NCI-H82 treated with DMSO at 0.1 percent for 48 hours (cell line): ENCODE data around the gene AVPI1.
"Not testable (repeated sequence)": the region's sequence is repeated elsewhere in the genome, so short reads cannot be mapped to it uniquely, and the experiment has no call there.

Experiments used
- DNase-seq: peaks from one replicate; lab custom pipeline; 2025; ENCODE audit not compliant: unreplicated experiment; lab: John Stamatoyannopoulos, UW

AVPI1 gene

GRCh38 chr10:97640868-97641811, 45.9 kb downstream of the AVPI1 start:
- no peak for DNase-seq

GRCh38 chr10:97640174-97640867, 46.7 kb downstream of the AVPI1 start, which contains the start of gene PI4K2A:
Gene PI4K2A (plus strand): TSS chr10:97640671. CDS start chr10:97640743, 72 bp downstream.
- DNase-seq = peak; percentile 95

DNA sequence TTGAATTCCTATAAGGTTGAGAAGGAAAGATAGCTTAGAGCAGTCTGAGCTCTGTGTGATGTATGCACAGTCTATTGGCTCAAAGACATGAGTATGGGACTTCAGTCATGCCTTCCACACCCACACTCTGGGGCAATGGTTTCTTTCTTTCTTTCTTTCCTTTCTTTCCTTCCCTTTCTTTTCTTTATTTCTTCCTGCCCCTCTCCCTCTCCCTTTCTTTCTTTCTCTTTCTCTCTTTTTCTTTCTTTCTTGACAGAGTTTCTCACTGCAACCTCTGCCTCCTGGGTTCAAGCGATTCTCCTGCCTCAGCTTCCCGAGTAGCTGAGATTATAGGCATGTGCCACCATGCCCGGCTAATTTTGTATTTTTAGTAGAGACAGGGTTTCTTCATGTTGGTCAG, 48.0 kb downstream of the AVPI1 start:
- not testable (repeated sequence) for DNase-seq

DNA sequence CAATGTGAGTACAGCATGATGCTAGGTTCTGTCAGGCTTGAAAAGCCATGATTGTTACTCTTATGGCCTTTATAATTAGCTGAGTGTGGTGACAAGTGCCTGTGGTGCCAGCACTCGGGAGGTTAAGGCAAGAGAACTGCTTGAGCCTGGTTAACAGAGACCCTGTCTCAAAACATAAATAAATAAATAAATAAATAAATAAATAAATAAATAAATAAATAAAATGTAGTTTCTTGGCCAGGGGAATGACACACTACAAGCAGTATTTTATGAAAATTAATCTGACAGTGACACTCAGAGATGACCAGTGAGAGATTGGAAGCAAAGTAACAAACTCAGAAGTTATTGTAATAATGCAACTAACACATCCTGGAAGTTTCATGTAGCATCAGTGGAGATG, 51.5 kb downstream of the AVPI1 start:
- DNase-seq = no peak

- DNase-seq = no peak
Measured at GRCh38 chr10:97633921-97634320, 53.1 kb downstream of the AVPI1 start.

DNA sequence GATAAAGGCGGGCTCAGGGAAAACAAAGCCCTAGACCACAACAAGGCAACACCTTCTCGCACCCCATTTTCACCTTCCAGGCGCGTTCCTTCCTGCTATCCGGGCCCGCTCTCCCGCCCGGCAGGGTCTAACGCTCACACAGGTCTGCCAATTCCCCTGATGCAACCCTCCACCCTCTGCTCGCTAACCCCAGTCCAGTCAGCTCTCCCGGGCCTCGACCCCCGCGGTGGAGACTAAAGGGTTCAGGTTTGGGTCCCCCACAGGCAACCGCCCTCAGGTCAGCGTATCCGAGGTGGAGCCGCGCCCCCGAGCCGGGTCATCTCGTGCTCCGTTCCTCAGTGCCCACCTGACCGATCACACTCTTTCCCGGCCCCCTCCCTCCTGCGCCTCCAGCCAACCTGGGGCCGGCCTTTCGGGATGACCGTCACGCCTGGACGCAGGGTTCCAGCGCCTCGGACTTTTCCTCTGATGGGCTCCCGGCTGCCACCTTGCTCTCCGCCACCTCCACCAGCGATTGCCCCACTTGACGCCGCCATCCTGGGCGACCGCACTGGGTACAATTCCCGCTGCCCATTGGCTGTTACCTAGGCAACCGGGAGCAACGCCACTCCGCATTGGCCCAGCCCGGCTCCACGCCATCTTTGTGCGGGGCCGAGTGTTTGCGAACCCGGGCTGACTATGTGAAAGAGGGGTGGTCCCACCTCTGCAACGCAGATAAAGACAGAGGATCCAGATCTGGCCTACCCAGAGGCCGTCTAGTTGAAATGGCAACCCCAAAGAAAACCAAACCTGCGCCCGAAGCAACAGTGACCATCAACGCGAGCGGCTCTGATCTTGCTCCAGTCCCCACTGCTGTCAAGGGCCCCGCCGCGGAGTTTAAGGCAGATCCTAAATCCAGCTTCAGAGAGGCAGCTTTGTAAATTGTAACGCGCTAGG, 53.8 kb downstream of the AVPI1 start, which contains the start of gene MORN4:
Gene MORN4, minus strand, starts transcription at position 552 of the 936 bp plus-strand sequence. CDS start 13,847 bp downstream, outside the sequence.
- peak; percentile 66 for DNase-seq

DNA sequence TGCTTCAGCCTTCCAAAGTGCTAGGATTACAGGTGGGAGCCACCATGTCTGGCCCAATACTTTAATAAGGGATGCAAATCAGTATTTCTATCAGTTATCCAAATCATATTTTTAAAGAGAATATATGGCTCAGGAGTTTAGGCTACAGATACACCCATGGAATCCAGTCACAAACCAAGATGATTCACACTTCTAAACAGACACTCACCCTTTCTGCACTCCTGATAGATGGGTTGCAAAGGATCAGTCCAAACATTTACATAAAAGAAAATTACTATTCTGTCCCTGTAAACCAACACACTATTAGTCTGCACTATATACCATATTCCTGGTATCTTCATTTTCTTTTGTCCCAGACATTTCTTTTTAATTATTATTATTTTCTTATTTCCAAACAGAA, 55.9 kb downstream of the AVPI1 start:
- no peak for DNase-seq

DNA sequence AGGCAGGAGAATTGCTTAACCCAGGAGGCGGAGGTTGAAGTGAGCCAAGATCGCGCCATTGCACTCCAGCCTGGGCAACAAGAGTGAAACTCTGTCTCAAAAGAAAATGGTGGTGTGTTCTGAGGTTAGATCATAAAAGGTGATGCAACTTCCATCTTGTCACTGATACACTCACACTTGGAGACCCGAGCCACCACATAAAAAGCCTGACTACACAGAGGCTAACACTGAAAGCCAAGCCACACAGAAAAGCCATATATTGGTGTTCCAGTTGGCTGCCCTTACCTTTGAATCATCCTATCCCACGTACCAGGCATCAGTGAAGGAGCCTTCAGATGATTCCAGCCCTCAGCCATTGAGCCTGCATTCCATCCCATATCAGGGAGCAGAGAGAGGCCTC, 57.8 kb downstream of the AVPI1 start:
- no peak for DNase-seq

- DNase-seq = no peak
Measured at GRCh38 chr10:97628228-97628627, 58.8 kb downstream of the AVPI1 start.

- DNase-seq = no peak
Measured at GRCh38 chr10:97627731-97628130, 59.3 kb downstream of the AVPI1 start.
